HG03139 (cell line): ENCODE results near the gene SPHK2.
"Not testable (repeated sequence)": the region's sequence is repeated elsewhere in the genome, so short reads cannot be mapped to it uniquely, and the experiment has no call there.

Experiments used
- ATAC-seq: cut with Tn5 transposase; IDR thresholded peaks from one replicate; pipeline ENCODE4 v1.9.1; 2021; ENCODE audit not compliant: unreplicated experiment

SPHK2 gene

GRCh38 chr19:48618916-48619691 is at the start of gene SPHK2, which contains the start of gene RPL18:
SPHK2 (plus strand) TSS chr19:48619506; CDS start chr19:48620515, 1,009 bp downstream.
RPL18 (minus strand) TSS chr19:48619178; CDS start chr19:48619143, 35 bp downstream.
- peak; percentile 68 for ATAC-seq

GRCh38 chr19:48569814-48570213 is 49.5 kb upstream of the SPHK2 start:
- ATAC-seq: no peak

- no peak for ATAC-seq
Measured at GRCh38 chr19:48571378-48572162, 47.7 kb upstream of the SPHK2 start.

GRCh38 chr19:48573163-48573505 is 46.2 kb upstream of the SPHK2 start:
- no peak for ATAC-seq

GRCh38 chr19:48575931-48576622 is 43.2 kb upstream of the SPHK2 start:
- no peak for ATAC-seq

- not testable (repeated sequence) for ATAC-seq
Measured at GRCh38 chr19:48577908-48578307, 41.4 kb upstream of the SPHK2 start.

GRCh38 chr19:48578891-48579290 is 40.4 kb upstream of the SPHK2 start:
- ATAC-seq: no peak

GRCh38 chr19:48582168-48582567 is 37.1 kb upstream of the SPHK2 start:
- no peak for ATAC-seq

GRCh38 chr19:48587387-48587786 is 31.9 kb upstream of the SPHK2 start:
- ATAC-seq: no peak

GRCh38 chr19:48588670-48589401 is 30.5 kb upstream of the SPHK2 start:
- ATAC-seq: no peak

GRCh38 chr19:48591021-48591420 is 28.3 kb upstream of the SPHK2 start:
- ATAC-seq: no peak

GRCh38 chr19:48595171-48595570 is 24.1 kb upstream of the SPHK2 start:
- no peak for ATAC-seq

GRCh38 chr19:48595833-48596232 is 23.5 kb upstream of the SPHK2 start:
- no peak for ATAC-seq

- ATAC-seq: no peak
Measured at GRCh38 chr19:48596237-48596636, 23.1 kb upstream of the SPHK2 start.

- ATAC-seq: no peak
Measured at GRCh38 chr19:48596679-48597465, 22.4 kb upstream of the SPHK2 start.

- no peak for ATAC-seq
Measured at GRCh38 chr19:48598996-48599700, 20.2 kb upstream of the SPHK2 start.

- no peak for ATAC-seq
Measured at GRCh38 chr19:48600679-48601417, 18.5 kb upstream of the SPHK2 start.

- no peak for ATAC-seq
Measured at GRCh38 chr19:48603001-48603400, 16.3 kb upstream of the SPHK2 start.

GRCh38 chr19:48603449-48603848 is 15.9 kb upstream of the SPHK2 start:
- ATAC-seq: no peak
